ENCODE results near the gene VPS8.
A peak's percentile ranks its signal among the peaks of the same experiment; 100 is the strongest.

The VPS8 gene

GRCh38 chr3:185042312-185043050 lies 230.5 kb downstream of the VPS8 start:
- H3K36me3 ChIP-seq (ENCODE audit: control insufficient read depth, insufficient read depth, low read length, severe bottlenecking), result no peaks in the 10 kb centered on the region
- H3K27me3 ChIP-seq (replicated peaks; ENCODE audit: control insufficient read depth, insufficient read depth, low read length), result no peaks in the 10 kb centered on the region
- peaks cover 4% of the 10 kb centered on the region for H3K9me3 ChIP-seq (ENCODE audit: control insufficient read depth, low read length)
- H3K4me3 ChIP-seq (ENCODE audit: low read length), result no peak overlapping the region
- no peak for DNase-seq (ENCODE audit: low read depth)
- no peak overlapping the region for H3K9ac ChIP-seq (ENCODE audit: low read length)
- peaks cover 15% of the 10 kb centered on the region for H3K4me1 ChIP-seq (ENCODE audit: control insufficient read depth, insufficient read depth, low read length)

- Histone ChIP-seq H3K36me3 (ENCODE audit: control insufficient read depth, insufficient read depth, low read length, severe bottlenecking) (peaks cover 20% of the 10 kb centered on the region), H3K27me3 (replicated peaks; ENCODE audit: control insufficient read depth, insufficient read depth, low read length) (no peaks in the 10 kb centered on the region), H3K4me1 (ENCODE audit: control insufficient read depth, insufficient read depth, low read length) (peaks cover 15% of the 10 kb centered on the region), H3K4me3 (ENCODE audit: low read length) (peak overlapping the region; percentile 14), H3K9me3 (ENCODE audit: control insufficient read depth, low read length) (no peaks in the 10 kb centered on the region), H3K9ac (ENCODE audit: low read length) (peak overlapping the region; percentile 16)
- no peak for DNase-seq (ENCODE audit: low read depth)
Observed at GRCh38 chr3:185046164-185046515, 234.2 kb downstream of the VPS8 start.

- no peaks in the 10 kb centered on the region for H3K9me3 ChIP-seq (ENCODE audit: control insufficient read depth, low read length)
- no peaks in the 10 kb centered on the region for H3K27me3 ChIP-seq (replicated peaks; ENCODE audit: control insufficient read depth, insufficient read depth, low read length)
- no peak overlapping the region for H3K9ac ChIP-seq (ENCODE audit: low read length)
- no peak for DNase-seq (ENCODE audit: low read depth)
- H3K4me1 ChIP-seq (ENCODE audit: control insufficient read depth, insufficient read depth, low read length), result peaks cover 15% of the 10 kb centered on the region
- peaks cover 22% of the 10 kb centered on the region for H3K36me3 ChIP-seq (ENCODE audit: control insufficient read depth, insufficient read depth, low read length, severe bottlenecking)
- no peak overlapping the region for H3K4me3 ChIP-seq (ENCODE audit: low read length)
Observed at GRCh38 chr3:185046603-185047002, 234.6 kb downstream of the VPS8 start.

- H3K27me3 ChIP-seq (replicated peaks; ENCODE audit: control insufficient read depth, insufficient read depth, low read length), result no peaks in the 10 kb centered on the region
- H3K4me1 ChIP-seq (ENCODE audit: control insufficient read depth, insufficient read depth, low read length), result peaks cover 15% of the 10 kb centered on the region
- H3K9me3 ChIP-seq (ENCODE audit: control insufficient read depth, low read length), result no peaks in the 10 kb centered on the region
- peaks cover 44% of the 10 kb centered on the region for H3K36me3 ChIP-seq (ENCODE audit: control insufficient read depth, insufficient read depth, low read length, severe bottlenecking)
- no peak overlapping the region for H3K9ac ChIP-seq (ENCODE audit: low read length)
- no peak for DNase-seq (ENCODE audit: low read depth)
- no peak overlapping the region for H3K4me3 ChIP-seq (ENCODE audit: low read length)
Observed at GRCh38 chr3:185049710-185050109, 237.7 kb downstream of the VPS8 start.

- Histone ChIP-seq H3K4me3 (ENCODE audit: low read length) (no peak overlapping the region), H3K36me3 (ENCODE audit: control insufficient read depth, insufficient read depth, low read length, severe bottlenecking) (peaks cover 48% of the 10 kb centered on the region), H3K9me3 (ENCODE audit: control insufficient read depth, low read length) (no peaks in the 10 kb centered on the region), H3K4me1 (ENCODE audit: control insufficient read depth, insufficient read depth, low read length) (no peaks in the 10 kb centered on the region), H3K9ac (ENCODE audit: low read length) (no peak overlapping the region), H3K27me3 (replicated peaks; ENCODE audit: control insufficient read depth, insufficient read depth, low read length) (no peaks in the 10 kb centered on the region)
- DNase-seq (ENCODE audit: low read depth), result no peak
Observed at GRCh38 chr3:185051801-185052200, 239.8 kb downstream of the VPS8 start.

GRCh38 chr3:185052631-185053030 lies 240.7 kb downstream of the VPS8 start:
- no peak overlapping the region for H3K4me3 ChIP-seq (ENCODE audit: low read length)
- peaks cover 4% of the 10 kb centered on the region for H3K9me3 ChIP-seq (ENCODE audit: control insufficient read depth, low read length)
- no peak for DNase-seq (ENCODE audit: low read depth)
- H3K36me3 ChIP-seq (ENCODE audit: control insufficient read depth, insufficient read depth, low read length, severe bottlenecking), result peaks cover 48% of the 10 kb centered on the region
- no peaks in the 10 kb centered on the region for H3K4me1 ChIP-seq (ENCODE audit: control insufficient read depth, insufficient read depth, low read length)
- no peaks in the 10 kb centered on the region for H3K27me3 ChIP-seq (replicated peaks; ENCODE audit: control insufficient read depth, insufficient read depth, low read length)
- H3K9ac ChIP-seq (ENCODE audit: low read length), result no peak overlapping the region

GRCh38 chr3:185056908-185057307 lies 244.9 kb downstream of the VPS8 start:
- Histone ChIP-seq H3K9me3 (ENCODE audit: control insufficient read depth, low read length) (peaks cover 13% of the 10 kb centered on the region), H3K4me1 (ENCODE audit: control insufficient read depth, insufficient read depth, low read length) (no peaks in the 10 kb centered on the region), H3K4me3 (ENCODE audit: low read length) (no peak overlapping the region), H3K9ac (ENCODE audit: low read length) (no peak overlapping the region), H3K27me3 (replicated peaks; ENCODE audit: control insufficient read depth, insufficient read depth, low read length) (no peaks in the 10 kb centered on the region), H3K36me3 (ENCODE audit: control insufficient read depth, insufficient read depth, low read length, severe bottlenecking) (peaks cover 23% of the 10 kb centered on the region)
- DNase-seq (ENCODE audit: low read depth), result no peak

- H3K27me3 ChIP-seq (replicated peaks; ENCODE audit: control insufficient read depth, insufficient read depth, low read length), result no peaks in the 10 kb centered on the region
- no peak for DNase-seq (ENCODE audit: low read depth)
- peaks cover 13% of the 10 kb centered on the region for H3K9me3 ChIP-seq (ENCODE audit: control insufficient read depth, low read length)
- no peak overlapping the region for H3K4me3 ChIP-seq (ENCODE audit: low read length)
- H3K36me3 ChIP-seq (ENCODE audit: control insufficient read depth, insufficient read depth, low read length, severe bottlenecking), result peaks cover 14% of the 10 kb centered on the region
- no peak overlapping the region for H3K9ac ChIP-seq (ENCODE audit: low read length)
- no peaks in the 10 kb centered on the region for H3K4me1 ChIP-seq (ENCODE audit: control insufficient read depth, insufficient read depth, low read length)
Observed at GRCh38 chr3:185057829-185058228, 245.9 kb downstream of the VPS8 start.

- Histone ChIP-seq H3K9ac (ENCODE audit: low read length) (no peak overlapping the region), H3K4me1 (ENCODE audit: control insufficient read depth, insufficient read depth, low read length) (no peaks in the 10 kb centered on the region), H3K9me3 (ENCODE audit: control insufficient read depth, low read length) (peaks cover 13% of the 10 kb centered on the region), H3K4me3 (ENCODE audit: low read length) (no peak overlapping the region), H3K27me3 (replicated peaks; ENCODE audit: control insufficient read depth, insufficient read depth, low read length) (no peaks in the 10 kb centered on the region), H3K36me3 (ENCODE audit: control insufficient read depth, insufficient read depth, low read length, severe bottlenecking) (peaks cover 7% of the 10 kb centered on the region)
- no peak for DNase-seq (ENCODE audit: low read depth)
Observed at GRCh38 chr3:185058796-185059195, 246.8 kb downstream of the VPS8 start.

GRCh38 chr3:185059766-185060165 lies 247.8 kb downstream of the VPS8 start:
- Histone ChIP-seq H3K9me3 (ENCODE audit: control insufficient read depth, low read length) (peaks cover 13% of the 10 kb centered on the region), H3K4me1 (ENCODE audit: control insufficient read depth, insufficient read depth, low read length) (no peaks in the 10 kb centered on the region), H3K4me3 (ENCODE audit: low read length) (no peak overlapping the region)

GRCh38 chr3:185060655-185061054 lies 248.7 kb downstream of the VPS8 start:
- Histone ChIP-seq H3K27me3 (replicated peaks; ENCODE audit: control insufficient read depth, insufficient read depth, low read length) (no peaks in the 10 kb centered on the region), H3K9ac (ENCODE audit: low read length) (no peak overlapping the region), H3K9me3 (ENCODE audit: control insufficient read depth, low read length) (peaks cover 13% of the 10 kb centered on the region), H3K4me3 (ENCODE audit: low read length) (no peak overlapping the region), H3K4me1 (ENCODE audit: control insufficient read depth, insufficient read depth, low read length) (no peaks in the 10 kb centered on the region), H3K36me3 (ENCODE audit: control insufficient read depth, insufficient read depth, low read length, severe bottlenecking) (no peaks in the 10 kb centered on the region)
- no peak for DNase-seq (ENCODE audit: low read depth)

More at GRCh38 chr3:185059766-185060165, 247.8 kb downstream of the VPS8 start:
- Histone ChIP-seq H3K27me3 (replicated peaks; ENCODE audit: control insufficient read depth, insufficient read depth, low read length) (no peaks in the 10 kb centered on the region), H3K36me3 (ENCODE audit: control insufficient read depth, insufficient read depth, low read length, severe bottlenecking) (peaks cover 3% of the 10 kb centered on the region), H3K9ac (ENCODE audit: low read length) (no peak overlapping the region)
- no peak for DNase-seq (ENCODE audit: low read depth)

GRCh38 chr3:185062191-185062590 lies 250.2 kb downstream of the VPS8 start:
- Histone ChIP-seq H3K9ac (ENCODE audit: low read length) (no peak overlapping the region), H3K4me3 (ENCODE audit: low read length) (no peak overlapping the region), H3K27me3 (replicated peaks; ENCODE audit: control insufficient read depth, insufficient read depth, low read length) (no peaks in the 10 kb centered on the region), H3K4me1 (ENCODE audit: control insufficient read depth, insufficient read depth, low read length) (no peaks in the 10 kb centered on the region), H3K36me3 (ENCODE audit: control insufficient read depth, insufficient read depth, low read length, severe bottlenecking) (no peaks in the 10 kb centered on the region), H3K9me3 (ENCODE audit: control insufficient read depth, low read length) (peaks cover 13% of the 10 kb centered on the region)
- no peak for DNase-seq (ENCODE audit: low read depth)
